ENCODE results near the gene ARMC6.

ARMC6 gene

DNA sequence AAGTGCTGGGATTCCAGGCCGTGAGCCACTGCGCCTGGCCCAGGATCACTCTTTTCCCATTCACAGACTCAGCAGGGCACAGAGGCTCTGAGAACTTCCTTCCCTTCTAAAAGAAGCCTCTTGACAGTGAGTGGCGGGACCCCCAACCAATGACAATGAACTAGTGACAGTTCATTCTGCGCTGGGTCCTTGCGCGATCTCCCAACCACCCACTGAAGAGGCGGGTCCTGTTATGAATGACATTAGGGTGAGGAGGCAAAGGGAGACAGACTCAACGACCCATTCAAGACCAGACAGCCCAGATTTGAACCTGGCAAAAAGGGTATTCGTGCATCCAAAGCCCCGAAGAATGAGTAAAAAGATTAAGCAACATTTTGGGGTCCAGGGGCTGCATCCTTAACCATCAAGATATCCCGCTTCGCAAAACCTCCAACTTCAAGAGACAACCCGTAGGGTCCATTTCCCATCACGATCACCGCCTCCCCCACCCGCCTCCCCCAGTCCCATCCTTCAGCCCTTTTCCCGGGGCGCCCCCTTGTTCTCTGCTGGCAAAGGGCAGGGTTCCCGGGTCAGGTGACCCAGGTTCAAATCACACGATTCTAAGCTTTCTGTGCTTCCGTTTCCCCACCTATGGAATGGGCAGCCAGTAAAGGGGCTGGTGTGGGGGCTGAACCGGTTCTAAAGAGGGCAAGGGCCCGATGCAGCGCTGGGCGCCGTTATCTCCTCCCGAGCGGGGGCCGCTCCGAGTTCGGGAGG lies 805 bp upstream of the ARMC6 start:
- Histone ChIP-seq H3K79me2 (ENCODE audit: low read length) (peaks cover 90% of the 10 kb centered on the region), H3K9me3 (replicated peaks; ENCODE audit: insufficient read depth, low read length) (no peaks in the 10 kb centered on the region), H4K20me1 (ENCODE audit: insufficient read depth, low read length) (no peaks in the 10 kb centered on the region), H3K27me3 (replicated peaks; ENCODE audit: insufficient read depth, low read length) (no peaks in the 10 kb centered on the region), H3K9me2 (replicated peaks; ENCODE audit: insufficient read depth, low read length) (no peaks in the 10 kb centered on the region), H3K4me1 (ENCODE audit: low read length) (peaks cover 3% of the 10 kb centered on the region; the same call in 1 of the 2 replicates), H3K9ac (ENCODE audit: low read length) (peak overlapping the region; percentile 95), H2AFZ (ENCODE audit: low read length) (peak overlapping the region; percentile 78; the same call in 1 of the 2 replicates), H3K4me2 (ENCODE audit: low read depth, low read length) (peak overlapping the region; percentile 94), H3K36me3 (replicated peaks; ENCODE audit: insufficient read depth, low read length) (0 out of 2 replicates have a peak, but pooled peaks cover 5% of the 10 kb centered on the region), H3K4me3 (ENCODE audit: low read length) (peak overlapping the region; percentile 70), H3K27ac (ENCODE audit: low read length) (peak overlapping the region; percentile 59; the same call in 1 of the 2 replicates), H3F3A (ENCODE audit: insufficient read depth, low read length) (peaks cover 6% of the 10 kb centered on the region; the same call in 1 of the 2 replicates)
- DNase-seq, result peak; percentile 66
- no peak for TF ChIP-seq EZH2phosphoT487 (IDR thresholded peaks at IDR 0.05; ENCODE audit: low read length)
- TF ChIP-seq, protein P1, sequence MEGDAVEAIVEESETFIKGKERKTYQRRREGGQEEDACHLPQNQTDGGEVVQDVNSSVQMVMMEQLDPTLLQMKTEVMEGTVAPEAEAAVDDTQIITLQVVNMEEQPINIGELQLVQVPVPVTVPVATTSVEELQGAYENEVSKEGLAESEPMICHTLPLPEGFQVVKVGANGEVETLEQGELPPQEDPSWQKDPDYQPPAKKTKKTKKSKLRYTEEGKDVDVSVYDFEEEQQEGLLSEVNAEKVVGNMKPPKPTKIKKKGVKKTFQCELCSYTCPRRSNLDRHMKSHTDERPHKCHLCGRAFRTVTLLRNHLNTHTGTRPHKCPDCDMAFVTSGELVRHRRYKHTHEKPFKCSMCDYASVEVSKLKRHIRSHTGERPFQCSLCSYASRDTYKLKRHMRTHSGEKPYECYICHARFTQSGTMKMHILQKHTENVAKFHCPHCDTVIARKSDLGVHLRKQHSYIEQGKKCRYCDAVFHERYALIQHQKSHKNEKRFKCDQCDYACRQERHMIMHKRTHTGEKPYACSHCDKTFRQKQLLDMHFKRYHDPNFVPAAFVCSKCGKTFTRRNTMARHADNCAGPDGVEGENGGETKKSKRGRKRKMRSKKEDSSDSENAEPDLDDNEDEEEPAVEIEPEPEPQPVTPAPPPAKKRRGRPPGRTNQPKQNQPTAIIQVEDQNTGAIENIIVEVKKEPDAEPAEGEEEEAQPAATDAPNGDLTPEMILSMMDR (IDR thresholded peaks at IDR 0.05; ENCODE audit: low read length), result no peak
- no peak for TF ChIP-seq EZH2 (optimal IDR thresholded peaks at IDR 0.05; ENCODE audit: low read depth, low read length)

DNA sequence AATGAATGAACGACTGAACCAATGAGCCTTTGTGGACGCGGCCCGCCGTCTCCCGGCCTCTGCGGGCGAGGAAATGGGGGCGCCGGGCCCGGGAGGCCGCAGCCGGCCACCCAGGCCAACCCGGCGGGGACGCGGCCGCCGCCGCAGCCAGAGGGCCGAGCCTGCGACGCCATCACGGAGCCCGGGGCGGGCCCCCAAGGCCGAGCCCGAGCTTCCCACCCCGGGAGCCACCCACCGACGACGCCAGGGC lies 302 bp upstream of the ARMC6 start:
- H3K36me3 ChIP-seq (replicated peaks; ENCODE audit: insufficient read depth, low read length), result 0 out of 2 replicates have a peak, but pooled peaks cover 5% of the 10 kb centered on the region
- H3K27me3 ChIP-seq (replicated peaks; ENCODE audit: insufficient read depth, low read length), result no peaks in the 10 kb centered on the region
- peaks cover 90% of the 10 kb centered on the region for H3K79me2 ChIP-seq (ENCODE audit: low read length)
- DNase-seq, result no peak
- H4K20me1 ChIP-seq (ENCODE audit: insufficient read depth, low read length), result no peaks in the 10 kb centered on the region
- peaks cover 3% of the 10 kb centered on the region; the same call in 1 of the 2 replicates for H3K4me1 ChIP-seq (ENCODE audit: low read length)
- H2AFZ ChIP-seq (ENCODE audit: low read length), result peak overlapping the region; percentile 78; the same call in 1 of the 2 replicates
- peak overlapping the region; percentile 95 for H3K9ac ChIP-seq (ENCODE audit: low read length)
- H3K9me3 ChIP-seq (replicated peaks; ENCODE audit: insufficient read depth, low read length), result no peaks in the 10 kb centered on the region
- peak overlapping the region; percentile 59; the same call in 1 of the 2 replicates for H3K27ac ChIP-seq (ENCODE audit: low read length)
- peak overlapping the region; percentile 70 for H3K4me3 ChIP-seq (ENCODE audit: low read length)
- H3K9me2 ChIP-seq (replicated peaks; ENCODE audit: insufficient read depth, low read length), result no peaks in the 10 kb centered on the region
- H3K4me2 ChIP-seq (ENCODE audit: low read depth, low read length), result peak overlapping the region; percentile 94
- TF ChIP-seq, protein P1 (IDR thresholded peaks at IDR 0.05; ENCODE audit: low read length), result no peak
- TF ChIP-seq EZH2 (optimal IDR thresholded peaks at IDR 0.05; ENCODE audit: low read depth, low read length) (no peak), EZH2phosphoT487 (IDR thresholded peaks at IDR 0.05; ENCODE audit: low read length) (no peak)
- peaks cover 6% of the 10 kb centered on the region; the same call in 1 of the 2 replicates for H3F3A ChIP-seq (ENCODE audit: insufficient read depth, low read length)

DNA sequence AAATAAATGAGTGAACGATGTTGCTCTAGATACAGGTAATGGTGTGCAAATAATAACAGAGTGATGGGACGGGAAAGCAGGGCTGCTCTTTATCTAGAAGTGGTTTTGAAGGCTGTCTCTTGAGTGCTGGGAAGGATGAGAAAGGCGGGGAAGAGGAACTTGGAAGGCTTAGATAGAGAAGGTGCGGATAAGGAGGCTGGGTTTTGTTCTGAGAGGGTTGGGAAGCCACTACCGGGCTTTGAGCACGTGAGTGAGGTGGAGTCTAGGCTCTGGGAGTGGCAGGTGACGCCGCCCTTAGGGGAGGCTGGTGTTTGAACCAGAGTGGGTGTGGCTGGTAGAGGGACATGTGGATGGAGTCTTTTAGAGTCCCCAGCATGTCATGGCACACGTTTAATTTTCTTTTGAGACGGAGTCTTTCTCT lies 811 bp downstream of the ARMC6 start:
- peak; percentile 91 for DNase-seq
- Histone ChIP-seq H3K36me3 (replicated peaks; ENCODE audit: insufficient read depth, low read length) (0 out of 2 replicates have a peak, but pooled peaks cover 5% of the 10 kb centered on the region), H3K9ac (ENCODE audit: low read length) (peak overlapping the region; percentile 68), H3F3A (ENCODE audit: insufficient read depth, low read length) (peaks cover 6% of the 10 kb centered on the region; the same call in 1 of the 2 replicates), H3K9me3 (replicated peaks; ENCODE audit: insufficient read depth, low read length) (no peaks in the 10 kb centered on the region), H3K4me3 (ENCODE audit: low read length) (peak overlapping the region; percentile 70), H3K27ac (ENCODE audit: low read length) (peak overlapping the region; percentile 89), H4K20me1 (ENCODE audit: insufficient read depth, low read length) (no peaks in the 10 kb centered on the region), H2AFZ (ENCODE audit: low read length) (peak overlapping the region; percentile 76), H3K4me2 (ENCODE audit: low read depth, low read length) (peak overlapping the region; percentile 84), H3K9me2 (replicated peaks; ENCODE audit: insufficient read depth, low read length) (no peaks in the 10 kb centered on the region), H3K4me1 (ENCODE audit: low read length) (peaks cover 3% of the 10 kb centered on the region; the same call in 1 of the 2 replicates), H3K79me2 (ENCODE audit: low read length) (peaks cover 86% of the 10 kb centered on the region), H3K27me3 (replicated peaks; ENCODE audit: insufficient read depth, low read length) (no peaks in the 10 kb centered on the region)
- TF ChIP-seq EZH2phosphoT487 (IDR thresholded peaks at IDR 0.05; ENCODE audit: low read length) (no peak), EZH2 (optimal IDR thresholded peaks at IDR 0.05; ENCODE audit: low read depth, low read length) (no peak)
- TF ChIP-seq, protein P1 (IDR thresholded peaks at IDR 0.05; ENCODE audit: low read length), result no peak

Data from MM.1S (cell line).